Natural killer cell (primary cell): Measurements from ENCODE around the gene SYCP3. TPM values are rescaled to one million over a fixed set of nuclear protein-coding genes. Genes with fewer than 3 reads are reported as not detected.

ENCODE experiments used
- ATAC-seq, 3 donors: fragments of 150-1000 bp in 2 of 3; fragments of 200-7000 bp in 1 of 3; cut with Tn5 transposase; 1 replicate in 1 of 3; 2 replicates in 2 of 3; pipeline ENCODE4 v1.10.0; 2021; ENCODE audit warnings: mild to moderate bottlenecking in 2 of 3, moderate library complexity in 2 of 3
- DNase-seq, 2 donors: peaks; one replicate each; pipeline versions ENCODE4 v3.0.0 to v3.0.0-alpha.2; 2013 to 2021; ENCODE audit warnings: mixed read lengths in 1 of 2
- H3K27ac ChIP-seq: one replicate; pipeline ENCODE4 v1.5.1; 2013; ENCODE audit warnings: mild to moderate bottlenecking, low read length
- H3K27me3 ChIP-seq: one replicate; pipeline ENCODE4 v1.6.1; 2013; ENCODE audit warnings: low read length; ENCODE audit not compliant: control insufficient read depth, insufficient read depth
- H3K36me3 ChIP-seq: one replicate; pipeline ENCODE4 v1.6.1; 2013; ENCODE audit warnings: low read length; ENCODE audit not compliant: control insufficient read depth, insufficient read depth
- H3K4me1 ChIP-seq: one replicate; pipeline ENCODE4 v1.6.1; 2013; ENCODE audit warnings: low read length; ENCODE audit not compliant: control insufficient read depth, insufficient read depth
- H3K4me3 ChIP-seq: one replicate; pipeline ENCODE4 v1.5.1; 2013; ENCODE audit warnings: low read length
- H3K9me3 ChIP-seq: one replicate; pipeline ENCODE4 v1.6.1; 2013; ENCODE audit warnings: low read length; ENCODE audit not compliant: control insufficient read depth, insufficient read depth
- H3K27ac Mint-ChIP-seq, 2 donors: one replicate each; pipeline ENCODE4 v1.8.0; 2022; ENCODE audit warnings: mild to moderate bottlenecking in 2 of 2, mixed read lengths in 2 of 2, moderate library complexity in 1 of 2
- H3K27me3 Mint-ChIP-seq, 2 donors: one replicate each; pipeline ENCODE4 v1.8.0; 2022; ENCODE audit warnings: low read depth in 2 of 2, mixed read lengths in 2 of 2
- H3K36me3 Mint-ChIP-seq: one replicate; pipeline ENCODE4 v1.8.0; 2022; ENCODE audit warnings: mixed read lengths
- H3K4me1 Mint-ChIP-seq, 2 donors: one replicate each; pipeline ENCODE4 v1.8.0; 2022; ENCODE audit warnings: mixed read lengths in 2 of 2
- H3K4me3 Mint-ChIP-seq: one replicate; pipeline ENCODE4 v1.8.0; 2022; ENCODE audit warnings: mild to moderate bottlenecking, moderate library complexity, mixed read lengths
- H3K9me3 Mint-ChIP-seq, 2 donors: one replicate each; pipeline ENCODE4 v1.8.0; 2022; ENCODE audit warnings: mixed read lengths in 2 of 2
- CTCF ChIP-seq: fragments of 200-600 bp; IDR thresholded peaks from one replicate; pipeline ENCODE4 v1.8.0; 2022; ENCODE audit warnings: antibody characterized with exemption
- WGBS: methylation state at CpG from one replicate; pipeline ENCODE4 v1.1.7; 2013; ENCODE audit warnings: missing lambda C conversion rate; ENCODE audit not compliant: insufficient coverage; 5-methylcytosine and 5-hydroxymethylcytosine counted together
- intact Hi-C: fragments of 100-400 bp; cut with micrococcal nuclease; formaldehyde crosslinking; loops from one replicate; pipeline ENCODE4 v1.14.2; 2022
- total RNA-seq, 4 donors: library from RNA; stranded (reverse); fragments of 120-200 nt in 1 of 4; gene quantifications; one replicate each; pipeline versions ENCODE4 v1.2.3 to v1.2.4, GENCODE V29; 2013 to 2022

The SYCP3 gene
- total RNA-seq, 3 donors from 2014 or later (not counting 1 experiment from before 2014, with no cell fraction given): 1.4 to 3.2 (median 2.4) TPM

GRCh38 chr12:101777485-101777884, 38.2 kb upstream of the SYCP3 start:
- H3K27me3 ChIP-seq: no peaks in the 10 kb centered on the region
- Mint-ChIP-seq H3K36me3 (no peaks in the 10 kb centered on the region), H3K27me3 (no peaks in the 10 kb centered on the region), H3K9me3 (no peaks in the 10 kb centered on the region), H3K4me3 (no peak overlapping the region), H3K4me1 (peaks cover 35 to 53% of the 10 kb centered on the region in 2 donors), H3K27ac (peak overlapping the region; percentile 42 to 65)
- DNase-seq: no peak
- no peak overlapping the region for H3K27ac ChIP-seq
- H3K4me3 ChIP-seq: no peak overlapping the region
- peaks cover 7% of the 10 kb centered on the region for H3K4me1 ChIP-seq
- no peak for ATAC-seq
- peaks cover 47% of the 10 kb centered on the region for H3K36me3 ChIP-seq
- 60% methylated on average over 3 of the region's 3 CpGs for WGBS
- H3K9me3 ChIP-seq: no peaks in the 10 kb centered on the region
- no peak for TF ChIP-seq CTCF
- intact Hi-C loops: no loop called here

- no peaks in the 10 kb centered on the region for H3K27me3 ChIP-seq
- H3K27ac ChIP-seq: no peak overlapping the region
Measured at GRCh38 chr12:101775816-101776215, 36.6 kb upstream of the SYCP3 start.

GRCh38 chr12:101773650-101774162, 34.4 kb upstream of the SYCP3 start:
- H3K27me3 Mint-ChIP-seq: no peaks in the 10 kb centered on the region
- Histone ChIP-seq H3K4me3 (no peak overlapping the region), H3K27me3 (no peaks in the 10 kb centered on the region), H3K9me3 (no peaks in the 10 kb centered on the region), H3K4me1 (peaks cover 8% of the 10 kb centered on the region), H3K36me3 (peaks cover 59% of the 10 kb centered on the region), H3K27ac (no peak overlapping the region)
- H3K9me3 Mint-ChIP-seq: no peaks in the 10 kb centered on the region
- 0% methylated on average over 1 of the region's 2 CpGs for WGBS
- H3K27ac Mint-ChIP-seq: peak overlapping the region; percentile 42 to 76
- intact Hi-C loops: loop anchor here (1.0 to 2.0 kb wide), 2 partner anchors 57 to 66 kb away; partner anchors contain the start of gene GNPTAB
- peaks cover 8% of the 10 kb centered on the region for H3K36me3 Mint-ChIP-seq
- peak; percentile 95 for TF ChIP-seq CTCF
- peaks cover 17 to 42% of the 10 kb centered on the region in 2 donors for H3K4me1 Mint-ChIP-seq
- peak; percentile 58 to 88 for DNase-seq
- ATAC-seq: peak; percentile 92 to 98 (median 95)
- H3K4me3 Mint-ChIP-seq: no peak overlapping the region

More at GRCh38 chr12:101775816-101776215, 36.6 kb upstream of the SYCP3 start:
- H3K4me3 Mint-ChIP-seq: no peak overlapping the region
- Histone ChIP-seq H3K4me3 (no peak overlapping the region), H3K4me1 (peaks cover 8% of the 10 kb centered on the region), H3K36me3 (peaks cover 55% of the 10 kb centered on the region), H3K9me3 (no peaks in the 10 kb centered on the region)
- no peak for DNase-seq
- peak overlapping the region; percentile 42 to 65 for H3K27ac Mint-ChIP-seq
- intact Hi-C loops: no loop called here
- H3K4me1 Mint-ChIP-seq: peaks cover 21 to 37% of the 10 kb centered on the region in 2 donors
- no peaks in the 10 kb centered on the region for H3K27me3 Mint-ChIP-seq
- H3K9me3 Mint-ChIP-seq: no peaks in the 10 kb centered on the region
- H3K36me3 Mint-ChIP-seq: no peaks in the 10 kb centered on the region
- no peak for TF ChIP-seq CTCF
- 73% methylated on average over 1 of the region's 2 CpGs for WGBS
- no peak for ATAC-seq
